CD14-positive monocyte (primary cell): ENCODE measurements around the gene TPSG1. TPM values are rescaled to one million over a fixed set of nuclear protein-coding genes. Genes with fewer than 3 reads are reported as not detected.

Experiments used
- DNase-seq, 3 donors: peaks; one replicate each; pipeline ENCODE4 v3.0.0-alpha.2; 2011 to 2022
- H2AFZ ChIP-seq: 2 replicates; pipeline ENCODE4 v1.6.0; 2012; ENCODE audit warnings: mild to moderate bottlenecking, low read depth, low read length, inconsistent platforms; ENCODE audit not compliant: insufficient read depth, poor library complexity, severe bottlenecking
- H3K27ac ChIP-seq, 2 donors: 1 replicate in 1 of 2; 2 replicates in 1 of 2; pipeline ENCODE4 v1.5.1; 2012 to 2013; ENCODE audit warnings: low read length in 2 of 2, control low read depth in 1 of 2, inconsistent platforms in 1 of 2, low read depth in 1 of 2, mild to moderate bottlenecking in 1 of 2
- H3K27me3 ChIP-seq, 2 donors: one replicate each; pipeline versions ENCODE4 v1.6.0 to v1.6.1; 2011 to 2013; ENCODE audit warnings: low read length in 2 of 2; ENCODE audit not compliant: control insufficient read depth in 2 of 2, insufficient read depth in 2 of 2
- H3K36me3 ChIP-seq, 2 donors: replicated peaks in 1 of 2; 1 replicate in 1 of 2; 2 replicates in 1 of 2; pipeline versions ENCODE4 v1.5.1 to v1.6.1; 2012 to 2013; ENCODE audit warnings: low read length in 2 of 2, control low read depth in 1 of 2, inconsistent platforms in 1 of 2, mild to moderate bottlenecking in 1 of 2; ENCODE audit not compliant: insufficient read depth in 2 of 2, control insufficient read depth in 1 of 2
- H3K4me1 ChIP-seq, 2 donors: 1 replicate in 1 of 2; 2 replicates in 1 of 2; pipeline versions ENCODE4 v1.5.1 to v1.6.1; 2012 to 2013; ENCODE audit warnings: low read length in 2 of 2, control low read depth in 1 of 2, inconsistent platforms in 1 of 2, mild to moderate bottlenecking in 1 of 2, moderate library complexity in 1 of 2; ENCODE audit not compliant: insufficient read depth in 2 of 2, control insufficient read depth in 1 of 2
- H3K4me2 ChIP-seq: replicated peaks from 2 replicates; pipeline ENCODE3; 2012; ENCODE audit warnings: low read length, moderate library complexity, mild to moderate bottlenecking; ENCODE audit not compliant: poor library complexity, severe bottlenecking; ENCODE audit errors: extremely low read depth
- H3K4me3 ChIP-seq, 3 experiments: fragments of 200-600 bp in 1 of 3; sonication (generic) in 1 of 3; replicated peaks in 1 of 3; 1 replicate in 2 of 3; 2 replicates in 1 of 3; pipeline ENCODE4 v1.5.1; 2011 to 2013; ENCODE audit warnings: low read length in 3 of 3, mild to moderate bottlenecking in 3 of 3, control low read depth in 2 of 3, low read depth in 2 of 3, inconsistent platforms in 1 of 3, moderate library complexity in 1 of 3
- H3K79me2 ChIP-seq: 2 replicates; pipeline ENCODE4 v1.6.0; 2012; ENCODE audit warnings: mild to moderate bottlenecking, control low read depth, inconsistent platforms, low read length, moderate library complexity; ENCODE audit not compliant: insufficient read depth
- H3K9ac ChIP-seq: 2 replicates; pipeline ENCODE4 v1.6.0; 2017; ENCODE audit warnings: low read length, mild to moderate bottlenecking; ENCODE audit not compliant: insufficient read depth, poor library complexity, severe bottlenecking
- H3K9me3 ChIP-seq, 2 donors: replicated peaks in 1 of 2; 1 replicate in 1 of 2; 2 replicates in 1 of 2; pipeline versions ENCODE4 v1.5.1 to v1.6.1; 2012 to 2013; ENCODE audit warnings: low read length in 2 of 2, control low read depth in 1 of 2; ENCODE audit not compliant: control insufficient read depth in 1 of 2, insufficient read depth in 1 of 2
- H4K20me1 ChIP-seq: 2 replicates; pipeline ENCODE4 v1.6.0; 2012; ENCODE audit warnings: mild to moderate bottlenecking, low read length, control low read depth, moderate library complexity; ENCODE audit not compliant: insufficient read depth
- H3K27ac Mint-ChIP-seq, 7 donors: one replicate each; pipeline ENCODE4 v1.8.0; 2020; ENCODE audit warnings: mild to moderate bottlenecking in 7 of 7, mixed read lengths in 7 of 7, moderate library complexity in 6 of 7, inconsistent platforms in 2 of 7
- H3K27me3 Mint-ChIP-seq, 3 donors: one replicate each; pipeline ENCODE4 v1.8.0; 2021 to 2022; ENCODE audit warnings: low read depth in 3 of 3, mild to moderate bottlenecking in 3 of 3, mixed read lengths in 3 of 3, moderate library complexity in 3 of 3, inconsistent platforms in 1 of 3
- H3K36me3 Mint-ChIP-seq, 2 donors: one replicate each; pipeline ENCODE4 v1.8.0; 2020; ENCODE audit warnings: mixed read lengths in 2 of 2, inconsistent platforms in 1 of 2, mild to moderate bottlenecking in 1 of 2
- H3K4me1 Mint-ChIP-seq: one replicate; pipeline ENCODE4 v1.8.0; 2020; ENCODE audit warnings: mild to moderate bottlenecking, mixed read lengths
- H3K4me3 Mint-ChIP-seq, 2 donors: one replicate each; pipeline ENCODE4 v1.8.0; 2020; ENCODE audit warnings: mild to moderate bottlenecking in 2 of 2, mixed read lengths in 2 of 2, moderate library complexity in 1 of 2
- H3K9me3 Mint-ChIP-seq, 7 donors: one replicate each; pipeline ENCODE4 v1.8.0; 2020 to 2022; ENCODE audit warnings: mixed read lengths in 7 of 7, mild to moderate bottlenecking in 6 of 7, moderate library complexity in 6 of 7, inconsistent platforms in 2 of 7
- CTCF ChIP-seq: fragments of 200-600 bp; IDR thresholded peaks from one replicate; pipeline ENCODE4 v1.8.0; 2022; ENCODE audit warnings: antibody characterized with exemption, mild to moderate bottlenecking
- WGBS: methylation state at CpG from one replicate; pipeline ENCODE4 v1.1.5; 2013; ENCODE audit warnings: missing lambda C conversion rate; ENCODE audit not compliant: insufficient coverage; 5-methylcytosine and 5-hydroxymethylcytosine counted together
- intact Hi-C, 2 donors: fragments of 100-400 bp; cut with micrococcal nuclease; formaldehyde crosslinking; loops; one replicate each; pipeline versions ENCODE4 v1.15.0 to v1.15.1; 2023
- polyA plus RNA-seq, 3 donors: library from polyadenylated mRNA; depleted of rRNA in 1 of 3; unstranded in 2 of 3; stranded (reverse) in 1 of 3; fragments of 300-500 nt in 2 of 3; fragments of >200 nt in 1 of 3; fragmentation: Illumina TruSeq in 2 of 3; gene quantifications; 1 replicate in 2 of 3; 2 replicates in 1 of 3; pipeline ENCODE4 v1.2.3, GENCODE V29; 2012 to 2021

Gene TPSG1
- polyA plus RNA-seq, 3 donors: not detected

GRCh38 chr16:1216296-1216619, 8.8 kb downstream of the TPSG1 start:
- Mint-ChIP-seq H3K9me3 (peaks cover 0 to 3% (median 0%) of the 10 kb centered on the region in 7 donors), H3K4me3 (no peak overlapping the region), H3K36me3 (no peaks in the 10 kb centered on the region), H3K4me1 (no peaks in the 10 kb centered on the region), H3K27ac (no peak overlapping the region), H3K27me3 (peaks cover 0 to 6% (median 0%) of the 10 kb centered on the region in 3 donors)
- Histone ChIP-seq H3K4me3 (no peak overlapping the region), H2AFZ (no peak overlapping the region), H4K20me1 (no peaks in the 10 kb centered on the region), H3K27me3 (no peaks in the 10 kb centered on the region), H3K9ac (no peak overlapping the region), H3K79me2 (no peaks in the 10 kb centered on the region), H3K4me2 (no peak overlapping the region), H3K27ac (no peak overlapping the region), H3K4me1 (no peaks in the 10 kb centered on the region), H3K36me3 (no peaks in the 10 kb centered on the region), H3K9me3 (no peaks in the 10 kb centered on the region)
- no peak for TF ChIP-seq CTCF
- no peak for DNase-seq
- 87% methylated on average over 12 of the region's 12 CpGs for WGBS
- intact Hi-C loops: loop anchor here in 1 of 2 donors (10.0 kb wide), 1 partner anchor 49 kb away; no protein-coding TSS in a partner anchor

GRCh38 chr16:1215574-1216295, 9.3 kb downstream of the TPSG1 start:
- DNase-seq: no peak
- Histone ChIP-seq H3K27ac (no peak overlapping the region), H3K36me3 (no peaks in the 10 kb centered on the region), H4K20me1 (no peaks in the 10 kb centered on the region), H3K27me3 (no peaks in the 10 kb centered on the region), H2AFZ (no peak overlapping the region), H3K9ac (no peak overlapping the region), H3K4me3 (no peak overlapping the region), H3K9me3 (no peaks in the 10 kb centered on the region), H3K4me1 (no peaks in the 10 kb centered on the region), H3K79me2 (no peaks in the 10 kb centered on the region), H3K4me2 (no peak overlapping the region)
- Mint-ChIP-seq H3K9me3 (peaks cover 0 to 3% (median 0%) of the 10 kb centered on the region in 7 donors), H3K36me3 (no peaks in the 10 kb centered on the region), H3K4me3 (no peak overlapping the region), H3K27me3 (peaks cover 0 to 6% (median 0%) of the 10 kb centered on the region in 3 donors), H3K4me1 (no peaks in the 10 kb centered on the region), H3K27ac (no peak overlapping the region)
- 75% methylated on average over 30 of the region's 32 CpGs for WGBS
- no peak for TF ChIP-seq CTCF
- intact Hi-C loops: loop anchor here in 1 of 2 donors (10.0 kb wide), 1 partner anchor 49 kb away; no protein-coding TSS in a partner anchor
